ENCODE results near the gene TLL1.

DNA sequence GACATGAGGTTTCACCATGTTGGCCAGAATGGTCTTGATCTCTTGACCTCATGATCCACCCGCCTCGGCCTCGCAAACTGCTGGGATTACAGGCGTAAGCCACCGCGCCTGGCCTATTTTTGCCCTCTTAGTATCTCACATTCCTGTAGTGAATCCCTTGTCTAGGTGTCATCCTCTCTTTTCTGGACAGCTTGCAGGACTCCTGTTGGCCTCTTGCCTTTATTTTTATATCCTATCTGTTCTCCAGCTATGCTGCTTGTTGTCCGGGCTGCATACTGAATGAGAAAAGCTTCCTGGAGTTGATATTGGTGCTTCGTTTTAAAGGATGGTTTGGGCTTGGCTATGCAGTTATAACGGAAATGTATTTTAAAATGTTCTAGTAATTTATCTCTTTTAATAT is 148.6 kb downstream of the TLL1 start:
- TF ChIP-seq, protein P1, sequence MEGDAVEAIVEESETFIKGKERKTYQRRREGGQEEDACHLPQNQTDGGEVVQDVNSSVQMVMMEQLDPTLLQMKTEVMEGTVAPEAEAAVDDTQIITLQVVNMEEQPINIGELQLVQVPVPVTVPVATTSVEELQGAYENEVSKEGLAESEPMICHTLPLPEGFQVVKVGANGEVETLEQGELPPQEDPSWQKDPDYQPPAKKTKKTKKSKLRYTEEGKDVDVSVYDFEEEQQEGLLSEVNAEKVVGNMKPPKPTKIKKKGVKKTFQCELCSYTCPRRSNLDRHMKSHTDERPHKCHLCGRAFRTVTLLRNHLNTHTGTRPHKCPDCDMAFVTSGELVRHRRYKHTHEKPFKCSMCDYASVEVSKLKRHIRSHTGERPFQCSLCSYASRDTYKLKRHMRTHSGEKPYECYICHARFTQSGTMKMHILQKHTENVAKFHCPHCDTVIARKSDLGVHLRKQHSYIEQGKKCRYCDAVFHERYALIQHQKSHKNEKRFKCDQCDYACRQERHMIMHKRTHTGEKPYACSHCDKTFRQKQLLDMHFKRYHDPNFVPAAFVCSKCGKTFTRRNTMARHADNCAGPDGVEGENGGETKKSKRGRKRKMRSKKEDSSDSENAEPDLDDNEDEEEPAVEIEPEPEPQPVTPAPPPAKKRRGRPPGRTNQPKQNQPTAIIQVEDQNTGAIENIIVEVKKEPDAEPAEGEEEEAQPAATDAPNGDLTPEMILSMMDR (IDR thresholded peaks at IDR 0.05; ENCODE audit: low read depth, low read length, missing input control): no peak
- TF ChIP-seq JUND (IDR thresholded peaks at IDR 0.05) (no peak), RAD21 (IDR thresholded peaks at IDR 0.05) (no peak), YY1 (IDR thresholded peaks at IDR 0.05) (no peak), SP1 (IDR thresholded peaks at IDR 0.05) (no peak), TAF1 (conservative IDR thresholded peaks at IDR 0.05) (no peak)
- TF ChIP-seq, protein P2, sequence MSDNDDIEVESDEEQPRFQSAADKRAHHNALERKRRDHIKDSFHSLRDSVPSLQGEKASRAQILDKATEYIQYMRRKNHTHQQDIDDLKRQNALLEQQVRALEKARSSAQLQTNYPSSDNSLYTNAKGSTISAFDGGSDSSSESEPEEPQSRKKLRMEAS (IDR thresholded peaks at IDR 0.05): no peak
- TF ChIP-seq, protein P3, sequence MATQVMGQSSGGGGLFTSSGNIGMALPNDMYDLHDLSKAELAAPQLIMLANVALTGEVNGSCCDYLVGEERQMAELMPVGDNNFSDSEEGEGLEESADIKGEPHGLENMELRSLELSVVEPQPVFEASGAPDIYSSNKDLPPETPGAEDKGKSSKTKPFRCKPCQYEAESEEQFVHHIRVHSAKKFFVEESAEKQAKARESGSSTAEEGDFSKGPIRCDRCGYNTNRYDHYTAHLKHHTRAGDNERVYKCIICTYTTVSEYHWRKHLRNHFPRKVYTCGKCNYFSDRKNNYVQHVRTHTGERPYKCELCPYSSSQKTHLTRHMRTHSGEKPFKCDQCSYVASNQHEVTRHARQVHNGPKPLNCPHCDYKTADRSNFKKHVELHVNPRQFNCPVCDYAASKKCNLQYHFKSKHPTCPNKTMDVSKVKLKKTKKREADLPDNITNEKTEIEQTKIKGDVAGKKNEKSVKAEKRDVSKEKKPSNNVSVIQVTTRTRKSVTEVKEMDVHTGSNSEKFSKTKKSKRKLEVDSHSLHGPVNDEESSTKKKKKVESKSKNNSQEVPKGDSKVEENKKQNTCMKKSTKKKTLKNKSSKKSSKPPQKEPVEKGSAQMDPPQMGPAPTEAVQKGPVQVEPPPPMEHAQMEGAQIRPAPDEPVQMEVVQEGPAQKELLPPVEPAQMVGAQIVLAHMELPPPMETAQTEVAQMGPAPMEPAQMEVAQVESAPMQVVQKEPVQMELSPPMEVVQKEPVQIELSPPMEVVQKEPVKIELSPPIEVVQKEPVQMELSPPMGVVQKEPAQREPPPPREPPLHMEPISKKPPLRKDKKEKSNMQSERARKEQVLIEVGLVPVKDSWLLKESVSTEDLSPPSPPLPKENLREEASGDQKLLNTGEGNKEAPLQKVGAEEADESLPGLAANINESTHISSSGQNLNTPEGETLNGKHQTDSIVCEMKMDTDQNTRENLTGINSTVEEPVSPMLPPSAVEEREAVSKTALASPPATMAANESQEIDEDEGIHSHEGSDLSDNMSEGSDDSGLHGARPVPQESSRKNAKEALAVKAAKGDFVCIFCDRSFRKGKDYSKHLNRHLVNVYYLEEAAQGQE (IDR thresholded peaks at IDR 0.05): no peak
